Aorta (tissue), 5 donors: ENCODE data around the gene ADAMTS3. TPM values are rescaled to one million over a fixed set of nuclear protein-coding genes. Genes with fewer than 3 reads are reported as not detected.

Experiments used
- ATAC-seq: fragments of 200-7000 bp; cut with Tn5 transposase; one replicate; pipeline ENCODE4 v1.9.1; 2022; ENCODE audit warnings: moderate library complexity; ENCODE audit not compliant: low FRiP score
- DNase-seq, 2 donors: peaks; one replicate each; pipeline ENCODE4 v3.0.0-alpha.2; 2020
- H3K27ac ChIP-seq, 2 donors: one replicate each; pipeline ENCODE4 v1.5.1; 2013; ENCODE audit warnings: low read length in 2 of 2, mild to moderate bottlenecking in 2 of 2, moderate library complexity in 2 of 2, control low read depth in 1 of 2, inconsistent platforms in 1 of 2, low read depth in 1 of 2
- H3K27me3 ChIP-seq, 2 donors: one replicate each; pipeline ENCODE4 v1.6.1; 2013; ENCODE audit warnings: control low read depth in 1 of 2, low read length in 1 of 2, mild to moderate bottlenecking in 1 of 2, moderate library complexity in 1 of 2; ENCODE audit not compliant: insufficient read depth in 2 of 2, control insufficient read depth in 1 of 2
- H3K36me3 ChIP-seq, 2 donors: one replicate each; pipeline ENCODE4 v1.6.1; 2013; ENCODE audit warnings: control low read depth in 1 of 2, low read length in 1 of 2, mild to moderate bottlenecking in 1 of 2; ENCODE audit not compliant: insufficient read depth in 2 of 2, control insufficient read depth in 1 of 2
- H3K4me1 ChIP-seq, 2 donors: one replicate each; pipeline ENCODE4 v1.6.1; 2013; ENCODE audit warnings: low read length in 2 of 2, control low read depth in 1 of 2, mild to moderate bottlenecking in 1 of 2, moderate library complexity in 1 of 2; ENCODE audit not compliant: insufficient read depth in 2 of 2, control insufficient read depth in 1 of 2
- H3K4me3 ChIP-seq, 2 donors: one replicate each; pipeline ENCODE4 v1.5.1; 2013; ENCODE audit warnings: low read length in 2 of 2, control low read depth in 1 of 2, mild to moderate bottlenecking in 1 of 2
- H3K9me3 ChIP-seq: one replicate; pipeline ENCODE4 v1.6.1; 2013; ENCODE audit warnings: mild to moderate bottlenecking, low read length; ENCODE audit not compliant: control insufficient read depth
- WGBS, 2 donors: extraction: QIAGEN DNeasy Blood & Tissue Kit; methylation state at CpG; one replicate each; pipeline ENCODE4 v1.1.7; 2013; 5-methylcytosine and 5-hydroxymethylcytosine counted together
- intact Hi-C, 2 donors: fragments of 100-400 bp; cut with DNase I; formaldehyde crosslinking; loops; one replicate each; pipeline versions ENCODE4 v1.14.2 to v1.15.0; 2022
- polyA plus RNA-seq, 2 donors: library from polyadenylated mRNA; stranded (reverse); fragments of 200-250 nt; gene quantifications; one replicate each; pipeline ENCODE4 v1.2.3, GENCODE V29; 2013
- total RNA-seq, 2 donors: library from RNA; stranded (reverse); fragmentation: NEBNext Ultra II Directional; extraction: Animal tissue kit (Norgen Biotek cat#: 25700); gene quantifications; one replicate each; pipeline ENCODE4 v1.2.1, GENCODE V29; 2021
- donor health status: healthy with polysubstance abuse.
- donor health status: Bipolar disorder and iron deficiency.
- donor health status: DM: no; HTN: no; CAD: no.
- donor health status: DM: no; HTN: no; CAD: no.
- donor health status: DM: yes; HTN: yes; CAD: no.

Gene ADAMTS3
- total and polyA plus RNA-seq, 4 donors = 0.25 to 5.9 (median 2.5) TPM

DNA sequence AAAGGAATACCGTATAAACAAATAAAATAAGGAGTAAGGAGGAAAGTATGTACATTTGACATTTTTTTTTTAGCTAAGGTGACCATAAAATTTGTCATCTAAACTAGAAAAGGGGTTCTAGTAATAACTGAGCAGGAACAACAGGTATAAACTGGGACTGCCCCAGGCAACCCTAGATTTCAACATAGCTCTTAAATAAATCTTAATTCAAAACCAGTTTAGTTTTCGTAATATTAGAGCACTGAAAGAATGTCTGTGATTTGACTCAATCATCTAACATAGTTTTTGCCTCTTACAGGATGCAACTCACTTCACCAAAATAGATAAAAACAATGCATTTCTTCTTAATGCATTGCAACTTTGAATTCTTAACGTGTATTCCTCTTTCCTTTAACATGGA, 257.7 kb downstream of the ADAMTS3 start:
- intact Hi-C loops = loop anchor here (5.0 to 10.0 kb wide), 3 partner anchors 66 to 1394 kb away; no protein-coding TSS in a partner anchor
- H3K27ac ChIP-seq = no peak overlapping the region

DNA sequence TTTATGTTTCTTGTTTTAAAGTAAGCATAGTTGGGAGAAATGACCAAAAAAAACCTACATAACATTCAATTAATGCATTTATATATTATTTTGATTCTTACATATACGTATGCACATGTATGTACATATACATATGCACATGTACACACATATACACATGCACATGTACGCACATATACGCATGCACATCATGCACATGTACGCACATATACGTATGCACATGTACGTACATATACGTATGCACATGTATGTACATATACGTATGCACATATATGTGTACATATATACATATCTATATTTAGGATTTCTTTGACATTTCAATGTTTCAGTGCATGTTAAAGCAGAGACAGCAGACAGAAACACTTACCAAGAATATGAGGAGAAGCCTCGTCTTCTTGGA, 263.4 kb downstream of the ADAMTS3 start:
- intact Hi-C loops = no loop called here
- Histone ChIP-seq H3K27me3 (no peaks in the 10 kb centered on the region), H3K4me1 (no peaks in the 10 kb centered on the region), H3K4me3 (no peak overlapping the region), H3K9me3 (no peaks in the 10 kb centered on the region), H3K36me3 (no peaks in the 10 kb centered on the region), H3K27ac (no peak overlapping the region)
- 95% methylated on average over 9 of the region's 9 CpGs for WGBS, 2 donors
- no peak for ATAC-seq
- DNase-seq = no peak

More for the DNA sequence above, 257.7 kb downstream of the ADAMTS3 start:
- no peaks in the 10 kb centered on the region for H3K9me3 ChIP-seq
- no peaks in the 10 kb centered on the region for H3K27me3 ChIP-seq
- no peak for DNase-seq
- no peaks in the 10 kb centered on the region for H3K36me3 ChIP-seq
- peaks cover 3 to 7% of the 10 kb centered on the region in 2 donors for H3K4me1 ChIP-seq
- ATAC-seq = no peak
- 85 to 90% methylated on average over 3 of the region's 3 CpGs for WGBS, 2 donors
- H3K4me3 ChIP-seq = no peak overlapping the region

DNA sequence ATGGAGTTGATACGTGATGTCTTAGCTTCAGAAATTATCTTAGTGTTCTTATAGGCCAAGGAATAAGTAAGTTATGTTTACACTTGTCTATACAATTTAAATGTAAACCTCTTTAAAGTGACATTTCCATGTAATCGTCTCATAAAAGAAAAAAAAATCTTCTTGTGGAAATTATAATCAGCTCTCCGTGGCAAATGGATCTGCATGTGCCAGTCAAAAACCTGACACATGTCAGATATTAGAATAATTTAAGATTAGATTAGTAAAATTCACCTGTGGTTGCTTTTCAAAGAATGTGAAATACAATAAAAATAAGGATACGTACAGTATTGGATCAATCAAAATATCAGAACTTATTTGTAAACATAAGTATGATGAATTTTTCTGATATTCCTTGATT, 263.9 kb downstream of the ADAMTS3 start:
- intact Hi-C loops = no loop called here
- 84 to 89% methylated on average over 4 of the region's 4 CpGs for WGBS, 2 donors
- H3K9me3 ChIP-seq = no peaks in the 10 kb centered on the region
- ATAC-seq (no peak), DNase-seq (no peak)
- no peak overlapping the region for H3K27ac ChIP-seq
- H3K4me3 ChIP-seq = no peak overlapping the region
- H3K36me3 ChIP-seq = no peaks in the 10 kb centered on the region
- H3K27me3 ChIP-seq = no peaks in the 10 kb centered on the region
- H3K4me1 ChIP-seq = no peaks in the 10 kb centered on the region

DNA sequence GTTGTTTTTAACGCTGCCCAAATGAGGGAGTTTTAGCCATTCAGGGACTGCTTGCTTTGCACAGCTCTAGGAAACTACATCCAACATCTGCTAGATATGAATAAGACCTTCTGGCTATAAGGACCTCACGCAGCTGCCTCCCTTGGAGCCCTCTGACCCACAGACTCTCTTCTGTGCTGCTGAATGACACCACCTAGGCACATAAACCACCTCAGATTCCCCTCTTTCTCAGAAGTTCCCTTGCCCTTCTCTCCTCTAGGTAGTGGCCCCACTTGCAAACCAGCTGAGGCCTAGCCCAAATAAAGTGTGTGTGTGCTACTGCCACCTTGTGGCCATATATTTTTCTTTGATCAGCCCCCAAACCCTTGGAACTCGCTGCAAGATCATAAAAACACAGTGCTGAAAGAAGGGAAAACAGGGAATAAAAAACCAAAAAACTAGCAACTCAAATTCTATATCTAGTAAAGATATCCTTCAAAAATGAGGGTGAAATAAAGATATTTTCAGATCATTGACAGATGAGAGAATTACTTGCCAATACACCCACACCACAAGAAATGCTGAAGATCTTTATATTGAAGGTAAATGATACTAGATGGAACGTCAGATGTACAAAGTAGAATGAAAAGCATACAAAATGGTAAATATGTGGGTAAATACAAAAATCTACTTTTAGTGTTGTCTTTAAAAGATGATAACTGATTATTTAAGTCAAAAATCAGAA, 265.9 kb downstream of the ADAMTS3 start:
- WGBS, 2 donors = 63 to 75% methylated on average over 4 of the region's 4 CpGs
- H3K27me3 ChIP-seq = no peaks in the 10 kb centered on the region
- no peaks in the 10 kb centered on the region for H3K36me3 ChIP-seq
- no peaks in the 10 kb centered on the region for H3K4me1 ChIP-seq
- intact Hi-C loops = no loop called here
- no peaks in the 10 kb centered on the region for H3K9me3 ChIP-seq
- H3K4me3 ChIP-seq = no peak overlapping the region
- H3K27ac ChIP-seq = no peak overlapping the region
- DNase-seq (no peak), ATAC-seq (peak; percentile 57)

DNA sequence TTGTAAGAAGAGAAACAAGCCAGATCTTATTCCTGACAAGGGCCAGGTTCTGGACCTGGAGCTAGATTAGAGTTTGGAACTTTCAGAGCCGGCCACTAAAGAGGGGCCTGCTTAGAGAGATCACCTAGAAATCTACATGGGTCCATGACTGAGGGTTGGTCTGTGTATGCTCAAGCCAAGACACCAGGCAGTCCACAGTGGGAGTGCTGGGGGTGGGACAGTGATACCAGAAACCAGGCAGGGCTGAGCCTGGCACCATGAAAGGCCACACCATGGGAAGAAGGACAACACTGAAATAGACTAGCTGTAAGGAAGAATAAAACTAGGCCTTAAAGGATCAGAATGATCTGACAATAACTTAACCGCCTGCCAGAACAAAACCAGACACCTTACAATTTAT, 267.3 kb downstream of the ADAMTS3 start:
- WGBS, 2 donors = 91 to 97% methylated on average over 2 of the region's 2 CpGs
- Histone ChIP-seq H3K4me1 (no peaks in the 10 kb centered on the region), H3K36me3 (no peaks in the 10 kb centered on the region), H3K4me3 (no peak overlapping the region), H3K9me3 (no peaks in the 10 kb centered on the region), H3K27me3 (no peaks in the 10 kb centered on the region), H3K27ac (no peak overlapping the region)
- intact Hi-C loops = no loop called here
- DNase-seq (no peak), ATAC-seq (no peak)

DNA sequence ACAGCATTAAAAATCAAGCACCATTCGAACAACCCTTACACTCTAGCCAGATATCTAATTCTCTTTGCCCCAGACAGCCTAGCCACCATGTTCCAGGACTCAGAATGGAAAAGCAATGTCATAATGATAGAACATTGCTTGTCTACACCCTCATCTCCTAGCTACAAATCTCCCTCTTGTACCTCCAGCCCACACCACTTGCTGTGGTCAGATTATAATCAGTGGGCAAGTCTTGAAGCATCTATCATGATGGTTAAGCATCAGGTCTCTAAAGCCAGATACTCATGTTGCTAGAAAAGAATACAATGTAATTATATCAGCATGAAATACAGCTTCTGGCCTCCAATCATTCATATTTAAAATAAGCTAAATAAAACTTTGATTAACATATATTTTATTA, 268.9 kb downstream of the ADAMTS3 start:
- no peak for DNase-seq
- no peak for ATAC-seq
- WGBS, 2 donors = 95 to 100% methylated on average over 1 of the region's 1 CpG
- Histone ChIP-seq H3K4me1 (no peaks in the 10 kb centered on the region), H3K27ac (no peak overlapping the region), H3K27me3 (no peaks in the 10 kb centered on the region), H3K36me3 (no peaks in the 10 kb centered on the region), H3K4me3 (no peak overlapping the region), H3K9me3 (no peaks in the 10 kb centered on the region)
- intact Hi-C loops = no loop called here

DNA sequence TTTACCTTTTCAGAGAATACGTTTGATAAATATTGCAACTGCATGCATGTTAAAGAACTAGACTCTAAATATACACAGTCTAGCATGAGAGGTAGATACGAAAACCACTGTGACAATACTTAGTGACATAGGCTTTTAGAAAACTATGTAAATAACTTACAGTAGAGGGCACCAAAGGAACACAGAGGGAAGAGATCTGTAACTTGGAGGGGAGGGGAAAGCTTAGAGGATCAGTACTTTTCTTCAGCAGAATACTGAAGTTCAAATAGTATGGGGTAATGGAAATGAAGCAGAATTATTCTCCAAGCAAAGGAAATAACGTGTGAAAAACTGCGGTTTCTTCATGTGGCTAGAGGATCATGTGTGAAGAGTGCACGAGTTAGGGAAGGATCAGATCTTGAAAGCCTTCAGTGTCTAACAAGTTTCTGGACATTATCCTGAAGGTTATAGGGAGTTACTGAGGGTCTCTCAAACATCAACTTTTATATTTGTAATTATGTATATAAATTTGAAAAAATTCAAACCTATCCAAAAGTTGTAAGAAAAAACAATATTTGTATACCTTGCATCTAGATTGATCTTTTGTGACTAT, 273.0 kb downstream of the ADAMTS3 start:
- Histone ChIP-seq H3K27me3 (no peaks in the 10 kb centered on the region), H3K4me1 (no peaks in the 10 kb centered on the region), H3K9me3 (no peaks in the 10 kb centered on the region), H3K4me3 (no peak overlapping the region), H3K36me3 (no peaks in the 10 kb centered on the region), H3K27ac (no peak overlapping the region)
- ATAC-seq = peak; percentile 75
- 15 to 16% methylated on average over 5 of the region's 5 CpGs for WGBS, 2 donors
- intact Hi-C loops = loop anchor here (10.0 kb wide), 2 partner anchors 409 to 729 kb away; no protein-coding TSS in a partner anchor
- no peak for DNase-seq

DNA sequence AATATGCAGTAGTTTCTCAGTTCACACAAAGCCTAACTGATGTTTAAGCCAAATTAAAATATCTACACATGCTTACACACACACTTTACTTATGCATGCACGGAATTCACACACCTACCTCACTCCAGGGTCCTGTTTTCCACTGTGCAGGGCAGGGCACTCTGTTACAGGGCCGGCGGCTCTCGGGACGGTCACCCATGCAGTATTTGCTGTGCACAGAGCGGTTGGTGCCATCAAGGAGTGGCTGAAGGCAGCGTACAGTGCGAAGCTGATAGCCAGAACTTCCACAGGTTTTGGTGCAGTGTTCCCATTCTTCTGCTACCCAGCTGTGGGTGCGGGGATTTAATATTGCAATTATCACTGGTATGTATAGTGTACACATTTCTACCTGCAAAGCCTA, 278.3 kb downstream of the ADAMTS3 start:
- Histone ChIP-seq H3K9me3 (no peaks in the 10 kb centered on the region), H3K27me3 (no peaks in the 10 kb centered on the region), H3K4me3 (no peak overlapping the region), H3K27ac (no peak overlapping the region), H3K36me3 (no peaks in the 10 kb centered on the region), H3K4me1 (no peaks in the 10 kb centered on the region)
- no peak for DNase-seq
- WGBS, 2 donors = 97 to 98% methylated on average over 9 of the region's 9 CpGs
- no peak for ATAC-seq
- intact Hi-C loops = loop anchor here (10.0 kb wide), 2 partner anchors 414 to 734 kb away; no protein-coding TSS in a partner anchor

DNA sequence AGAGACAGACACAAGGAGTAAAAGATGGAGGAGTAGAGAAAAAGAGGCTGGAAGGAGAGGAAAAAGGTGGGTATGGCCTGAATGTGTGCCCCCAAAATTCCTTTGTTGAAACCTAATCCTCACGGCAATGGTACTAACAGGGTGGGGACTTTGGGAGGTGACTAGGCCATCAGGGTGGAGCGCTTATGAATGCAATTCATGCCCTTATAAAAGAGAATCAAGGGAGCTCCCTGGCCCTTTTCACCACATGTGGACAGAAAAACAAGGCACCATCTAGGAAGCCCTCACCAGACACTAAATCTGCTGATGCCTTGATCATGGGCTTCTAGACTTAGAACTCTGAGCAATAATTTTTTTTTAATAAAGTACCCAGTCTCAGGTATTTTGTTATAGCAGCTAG, 282.1 kb downstream of the ADAMTS3 start:
- H3K4me1 ChIP-seq = no peaks in the 10 kb centered on the region
- no peaks in the 10 kb centered on the region for H3K36me3 ChIP-seq
- DNase-seq = no peak
- no peaks in the 10 kb centered on the region for H3K9me3 ChIP-seq
- no peak overlapping the region for H3K27ac ChIP-seq
- 96 to 100% methylated on average over 2 of the region's 2 CpGs for WGBS, 2 donors
- intact Hi-C loops = no loop called here
- no peaks in the 10 kb centered on the region for H3K27me3 ChIP-seq
- H3K4me3 ChIP-seq = no peak overlapping the region
- ATAC-seq = no peak
